Stimulated activated CD8-positive, alpha-beta memory T cell treated with anti-CD3 and anti-CD28 coated beads, Interleukin-15, amount 100 ng/mL, for 1 hour (primary cell): ENCODE results near the gene CAMK2D.
"Not testable (repeated sequence)": the region's sequence is repeated elsewhere in the genome, so short reads cannot be mapped to it uniquely, and the experiment has no call there.

Source experiments
- DNase-seq: peaks from one replicate; pipeline ENCODE4 v3.0.0-alpha.2; 2020; ENCODE audit warnings: low read depth

Gene CAMK2D

GRCh38 chr4:113761620-113762185 is at the start of gene CAMK2D:
CAMK2D (minus strand) TSS chr4:113761738; CDS start chr4:113761068, 670 bp downstream.
- DNase-seq, result peak; percentile 51

- no peak for DNase-seq
These were observed 49.4 kb upstream of the CAMK2D start for GRCh38 chr4:113810906-113811305.

- DNase-seq, result no peak
These were observed 47.8 kb upstream of the CAMK2D start for GRCh38 chr4:113809311-113809710.

- no peak for DNase-seq
These were observed 45.3 kb upstream of the CAMK2D start for GRCh38 chr4:113806850-113807249.

- no peak for DNase-seq
These were observed 40.3 kb upstream of the CAMK2D start for GRCh38 chr4:113801882-113802281.

- not testable (repeated sequence) for DNase-seq
These were observed 34.8 kb upstream of the CAMK2D start for GRCh38 chr4:113796381-113796780.

- DNase-seq, result no peak
These were observed 28.9 kb upstream of the CAMK2D start for GRCh38 chr4:113790478-113790877.

GRCh38 chr4:113788888-113789287 is 27.4 kb upstream of the CAMK2D start:
- no peak for DNase-seq

- DNase-seq, result no peak
These were observed 24.2 kb upstream of the CAMK2D start for GRCh38 chr4:113785781-113786180.

GRCh38 chr4:113784497-113785250 is 23.1 kb upstream of the CAMK2D start:
- no peak for DNase-seq

- no peak for DNase-seq
These were observed 22.2 kb upstream of the CAMK2D start for GRCh38 chr4:113783701-113784100.

- no peak for DNase-seq
These were observed 21.8 kb upstream of the CAMK2D start for GRCh38 chr4:113783289-113783688.

- no peak for DNase-seq
These were observed 20.0 kb upstream of the CAMK2D start for GRCh38 chr4:113781439-113782040.

- no peak for DNase-seq
These were observed 15.1 kb upstream of the CAMK2D start for GRCh38 chr4:113776679-113777078.

- no peak for DNase-seq
These were observed 14.5 kb upstream of the CAMK2D start for GRCh38 chr4:113776016-113776415.

- no peak for DNase-seq
These were observed 12.2 kb upstream of the CAMK2D start for GRCh38 chr4:113773756-113774155.

GRCh38 chr4:113773014-113773413 is 11.5 kb upstream of the CAMK2D start:
- DNase-seq, result no peak

- DNase-seq, result no peak
These were observed 10.8 kb upstream of the CAMK2D start for GRCh38 chr4:113772319-113772718.

- no peak for DNase-seq
These were observed 8.2 kb upstream of the CAMK2D start for GRCh38 chr4:113769744-113770143.

GRCh38 chr4:113768952-113769351 is 7.4 kb upstream of the CAMK2D start:
- no peak for DNase-seq

GRCh38 chr4:113766882-113767281 is 5.3 kb upstream of the CAMK2D start:
- no peak for DNase-seq

GRCh38 chr4:113764720-113765264 is 3.3 kb upstream of the CAMK2D start:
- DNase-seq, result no peak

GRCh38 chr4:113763923-113764322 is 2.4 kb upstream of the CAMK2D start:
- DNase-seq, result not testable (repeated sequence)
